ENCODE results near the gene KRTAP5-8.

- TF ChIP-seq CTCF (IDR thresholded peaks at IDR 0.05 in 2 of 3, conservative IDR thresholded peaks at IDR 0.05 in 1 of 3; ENCODE audit: borderline replicate concordance in 1 of 3, insufficient read depth in 1 of 3, low read depth in 2 of 3, low read length in 2 of 3), result no peak
- TF ChIP-seq SIN3A (IDR thresholded peaks at IDR 0.05; ENCODE audit: low read depth), result no peak
- no peak for TF ChIP-seq EZH2 (IDR thresholded peaks at IDR 0.05)
- no peak for TF ChIP-seq RAD21 (IDR thresholded peaks at IDR 0.05; ENCODE audit: low read depth)
- TF ChIP-seq POLR2A (IDR thresholded peaks at IDR 0.05; ENCODE audit: borderline replicate concordance, extremely low read depth, insufficient read depth, insufficient read length), result no peak
- no peak for TF ChIP-seq ATF3 (IDR thresholded peaks at IDR 0.05)
- no peak for TF ChIP-seq ZFX (IDR thresholded peaks at IDR 0.05)
- TF ChIP-seq REST (IDR thresholded peaks at IDR 0.05; ENCODE audit: low read depth), result no peak
These were observed 39.7 kb upstream of the KRTAP5-8 start for GRCh38 chr11:71498091-71498490.

Measured in HCT116 (cell line).